A549 (cell line): ENCODE results near the gene ATP9B. TPM values are rescaled to one million over a fixed set of nuclear protein-coding genes. Genes with fewer than 3 reads are reported as not detected.

Experiments used
- ATAC-seq, 2 experiments: fragments of 200-7000 bp in 1 of 2; fragments of >200 bp in 1 of 2; cut with Nextera tagmentation in 1 of 2; cut with Tn5 transposase in 1 of 2; 3 replicates each; pipeline versions ENCODE4 v1.8.0 to v1.9.1; 2018 to 2020; ENCODE audit warnings: mild to moderate bottlenecking in 1 of 2, moderate library complexity in 1 of 2
- CTCF ChIA-PET: fragments of 300-600 bp; sonication (Branson Sonifier 250); formaldehyde crosslinking; extraction: SDS; loops from one replicate; lab custom pipeline; 2021; ENCODE audit warnings: antibody characterized with exemption, inconsistent platforms; lab: Yijun Ruan, JAX
- POLR2A ChIA-PET: fragments of 350-600 bp; formaldehyde crosslinking; extraction: SDS; loops from one replicate; lab custom pipeline; 2021; ENCODE audit warnings: antibody characterized with exemption, inconsistent platforms; lab: Yijun Ruan, JAX
- DNase-seq, 2 experiments: peaks; one replicate each; pipeline versions ENCODE4 v3.0.0 to v3.0.0-alpha.2; 2011 to 2016; ENCODE audit warnings: low read depth in 1 of 2, low spot score in 1 of 2
- FAIRE-seq: peaks from 2 replicates; lab custom pipeline; 2011; peaks lifted over from hg19 to GRCh38; lab: Jason Lieb, UNC
- H3K27ac ChIP-seq, 2 experiments: fragments of >200 bp; sonication (Bioruptor Twin); formaldehyde crosslinking; 3 replicates each; pipeline ENCODE4 v1.5.1; 2016 to 2017
- H3K4me1 ChIP-seq: fragments of >200 bp; sonication (Bioruptor Twin); formaldehyde crosslinking; 3 replicates; pipeline ENCODE4 v1.6.1; 2016
- H3K4me2 ChIP-seq: fragments of >200 bp; sonication (Bioruptor Twin); formaldehyde crosslinking; 3 replicates; pipeline ENCODE4 v1.6.1; 2016
- H3K4me3 ChIP-seq: fragments of >200 bp; sonication (Bioruptor Twin); formaldehyde crosslinking; 3 replicates; pipeline ENCODE4 v1.5.1; 2016
- H3K9me3 ChIP-seq: fragments of >200 bp; sonication (Bioruptor Twin); formaldehyde crosslinking; 3 replicates; pipeline ENCODE4 v1.6.1; 2016
- BHLHE40 ChIP-seq: IDR thresholded peaks from 2 replicates; pipeline ENCODE4 v1.6.1; 2012; ENCODE audit warnings: low read depth, low read length, inconsistent platforms
- CEBPB ChIP-seq, 2 experiments: fragments of >200 bp in 1 of 2; sonication (Bioruptor Twin) in 1 of 2; formaldehyde crosslinking in 1 of 2; IDR thresholded peaks; 2 replicates each; pipeline ENCODE4 v1.6.1; 2012 to 2016
- CHD4 ChIP-seq: fragments of 200-600 bp; sonication (generic); IDR thresholded peaks from 2 replicates; pipeline ENCODE4 v1.6.1; 2016; ENCODE audit warnings: antibody characterized with exemption, mild to moderate bottlenecking, borderline replicate concordance
- EHMT2 ChIP-seq: fragments of 200-600 bp; sonication (generic); IDR thresholded peaks from 2 replicates; pipeline ENCODE4 v1.6.1; 2016; ENCODE audit warnings: antibody characterized with exemption, low read depth, mild to moderate bottlenecking, moderate library complexity
- ESRRA ChIP-seq: fragments of 150-350 bp; IDR thresholded peaks from 2 replicates; pipeline ENCODE4 v1.6.1; 2014; ENCODE audit warnings: mild to moderate bottlenecking, low read length, borderline replicate concordance
- FOSL2 ChIP-seq, 2 experiments: fragments of 450-650 bp in 1 of 2; fragments of >200 bp in 1 of 2; sonication (Bioruptor Twin) in 1 of 2; formaldehyde crosslinking; IDR thresholded peaks; 2 replicates each; pipeline versions ENCODE4 v1.5.0 to v1.6.1; 2016 to 2020; ENCODE audit warnings: mild to moderate bottlenecking in 1 of 2, moderate library complexity in 1 of 2
- FOXS1 ChIP-seq: fragments of 250-450 bp; sonication (Bioruptor Pico); IDR thresholded peaks from 2 replicates; pipeline ENCODE4 v1.5.0; 2020; ENCODE audit warnings: mild to moderate bottlenecking, moderate library complexity
- GATA3 ChIP-seq: IDR thresholded peaks from 2 replicates; pipeline ENCODE4 v1.6.1; 2012; ENCODE audit warnings: borderline replicate concordance
- HDAC2 ChIP-seq: fragments of 200-600 bp; sonication (generic); IDR thresholded peaks from 2 replicates; pipeline ENCODE4 v1.6.1; 2016
- MYC ChIP-seq: IDR thresholded peaks from 2 replicates; pipeline ENCODE4 v1.6.1; 2012; ENCODE audit warnings: mild to moderate bottlenecking, inconsistent platforms, low read length, improper control_type of control experiment, borderline replicate concordance
- RAD21 ChIP-seq, 2 experiments: fragments of >200 bp in 1 of 2; sonication (Bioruptor Twin) in 1 of 2; formaldehyde crosslinking in 1 of 2; IDR thresholded peaks in 1 of 2; conservative IDR thresholded peaks in 1 of 2; 2 replicates in 1 of 2; 3 replicates in 1 of 2; pipeline ENCODE4 v1.6.1; 2012 to 2018; ENCODE audit warnings: inconsistent platforms in 1 of 2
- SREBF2 ChIP-seq: fragments of 450-650 bp; IDR thresholded peaks from 2 replicates; pipeline ENCODE4 v1.6.1; 2014; ENCODE audit warnings: mild to moderate bottlenecking, moderate library complexity
- TP53 ChIP-seq: fragments of 250-450 bp; sonication (Bioruptor Pico); IDR thresholded peaks from 2 replicates; pipeline ENCODE4 v1.5.0; 2021; ENCODE audit warnings: mild to moderate bottlenecking, moderate library complexity
- ZFP36 ChIP-seq: fragments of 450-650 bp; IDR thresholded peaks from 2 replicates; pipeline ENCODE4 v1.6.1; 2014; ENCODE audit warnings: borderline replicate concordance; ENCODE audit not compliant: partially characterized antibody
- WGBS: methylation state at CpG from one replicate; pipeline ENCODE4 v1.1.6; 2017; ENCODE audit errors: missing lambda C conversion rate; 5-methylcytosine and 5-hydroxymethylcytosine counted together
- polyA plus RNA-seq, 4 experiments: library from polyadenylated mRNA; depleted of rRNA in 3 of 4; stranded (reverse); fragments of >200 nt; fragmentation: RNase III in 1 of 4; extraction: RNeasy Plus Mini Kit Qiagen cat#74134 plus additional on column Dnase treatment in 1 of 4; gene quantifications; 2 replicates in 3 of 4; 3 replicates in 1 of 4; pipeline ENCODE4 v1.2.3, GENCODE V29; 2011 to 2017
- TF ChIP-seq, protein P1 (sequence below): fragments of >200 bp; sonication (Bioruptor Twin); formaldehyde crosslinking; IDR thresholded peaks from 3 replicates; pipeline ENCODE4 v1.5.1; 2016
- TF ChIP-seq, protein P2 (sequence below): fragments of 150-350 bp; IDR thresholded peaks from 2 replicates; pipeline ENCODE4 v1.6.1; 2014; ENCODE audit warnings: low read depth, mild to moderate bottlenecking, low read length
- TF ChIP-seq, protein P3 (sequence below): IDR thresholded peaks from 2 replicates; pipeline ENCODE4 v1.6.1; 2012
- TF ChIP-seq, protein P4 (sequence below): fragments of 450-650 bp; IDR thresholded peaks from 2 replicates; pipeline ENCODE4 v1.6.1; 2014; ENCODE audit warnings: antibody characterized with exemption

The ATP9B gene
- polyA plus RNA-seq, 2 of the 4 experiments (the other 2 are of a cell fraction) = 22.6 to 35.7 TPM

DNA sequence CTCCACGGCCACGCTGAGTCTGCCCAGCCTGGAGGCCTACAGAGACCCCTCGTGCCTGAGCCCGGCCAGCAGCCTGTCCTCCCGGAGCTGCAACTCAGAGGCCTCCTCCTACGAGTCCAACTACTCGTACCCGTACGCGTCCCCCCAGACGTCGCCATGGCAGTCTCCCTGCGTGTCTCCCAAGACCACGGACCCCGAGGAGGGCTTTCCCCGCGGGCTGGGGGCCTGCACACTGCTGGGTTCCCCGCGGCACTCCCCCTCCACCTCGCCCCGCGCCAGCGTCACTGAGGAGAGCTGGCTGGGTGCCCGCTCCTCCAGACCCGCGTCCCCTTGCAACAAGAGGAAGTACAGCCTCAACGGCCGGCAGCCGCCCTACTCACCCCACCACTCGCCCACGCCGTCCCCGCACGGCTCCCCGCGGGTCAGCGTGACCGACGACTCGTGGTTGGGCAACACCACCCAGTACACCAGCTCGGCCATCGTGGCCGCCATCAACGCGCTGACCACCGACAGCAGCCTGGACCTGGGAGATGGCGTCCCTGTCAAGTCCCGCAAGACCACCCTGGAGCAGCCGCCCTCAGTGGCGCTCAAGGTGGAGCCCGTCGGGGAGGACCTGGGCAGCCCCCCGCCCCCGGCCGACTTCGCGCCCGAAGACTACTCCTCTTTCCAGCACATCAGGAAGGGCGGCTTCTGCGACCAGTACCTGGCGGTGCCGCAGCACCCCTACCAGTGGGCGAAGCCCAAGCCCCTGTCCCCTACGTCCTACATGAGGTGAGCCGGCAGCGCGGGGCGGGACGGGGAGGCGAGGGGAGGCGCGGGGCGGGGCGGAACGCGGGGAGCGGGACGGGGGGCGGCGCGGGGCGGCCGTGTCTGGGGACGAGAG lies 341.8 kb downstream of the ATP9B start:
- FAIRE-seq = no peak
- no peaks in the 10 kb centered on the region for H3K4me1 ChIP-seq
- no peak overlapping the region for H3K4me3 ChIP-seq
- WGBS = 92% methylated on average over 44 of the region's 84 CpGs
- ATAC-seq = no peak
- no peak overlapping the region for H3K27ac ChIP-seq
- CTCF ChIA-PET = no interaction called here
- H3K4me2 ChIP-seq = no peak overlapping the region
- TF ChIP-seq RAD21 (conservative IDR thresholded peaks at IDR 0.05 in 1 of 2, IDR thresholded peaks at IDR 0.05 in 1 of 2) (no peak), FOXS1 (CRISPR knock-in tag) (no peak), ESRRA (no peak), CHD4 (no peak), EHMT2 (no peak), SREBF2 (no peak), HDAC2 (no peak), BHLHE40 (no peak), MYC (no peak), TP53 (CRISPR knock-in tag) (no peak), ZFP36 (no peak)
- TF ChIP-seq, protein P1, sequence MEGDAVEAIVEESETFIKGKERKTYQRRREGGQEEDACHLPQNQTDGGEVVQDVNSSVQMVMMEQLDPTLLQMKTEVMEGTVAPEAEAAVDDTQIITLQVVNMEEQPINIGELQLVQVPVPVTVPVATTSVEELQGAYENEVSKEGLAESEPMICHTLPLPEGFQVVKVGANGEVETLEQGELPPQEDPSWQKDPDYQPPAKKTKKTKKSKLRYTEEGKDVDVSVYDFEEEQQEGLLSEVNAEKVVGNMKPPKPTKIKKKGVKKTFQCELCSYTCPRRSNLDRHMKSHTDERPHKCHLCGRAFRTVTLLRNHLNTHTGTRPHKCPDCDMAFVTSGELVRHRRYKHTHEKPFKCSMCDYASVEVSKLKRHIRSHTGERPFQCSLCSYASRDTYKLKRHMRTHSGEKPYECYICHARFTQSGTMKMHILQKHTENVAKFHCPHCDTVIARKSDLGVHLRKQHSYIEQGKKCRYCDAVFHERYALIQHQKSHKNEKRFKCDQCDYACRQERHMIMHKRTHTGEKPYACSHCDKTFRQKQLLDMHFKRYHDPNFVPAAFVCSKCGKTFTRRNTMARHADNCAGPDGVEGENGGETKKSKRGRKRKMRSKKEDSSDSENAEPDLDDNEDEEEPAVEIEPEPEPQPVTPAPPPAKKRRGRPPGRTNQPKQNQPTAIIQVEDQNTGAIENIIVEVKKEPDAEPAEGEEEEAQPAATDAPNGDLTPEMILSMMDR = no peak
- TF ChIP-seq, protein P2, sequence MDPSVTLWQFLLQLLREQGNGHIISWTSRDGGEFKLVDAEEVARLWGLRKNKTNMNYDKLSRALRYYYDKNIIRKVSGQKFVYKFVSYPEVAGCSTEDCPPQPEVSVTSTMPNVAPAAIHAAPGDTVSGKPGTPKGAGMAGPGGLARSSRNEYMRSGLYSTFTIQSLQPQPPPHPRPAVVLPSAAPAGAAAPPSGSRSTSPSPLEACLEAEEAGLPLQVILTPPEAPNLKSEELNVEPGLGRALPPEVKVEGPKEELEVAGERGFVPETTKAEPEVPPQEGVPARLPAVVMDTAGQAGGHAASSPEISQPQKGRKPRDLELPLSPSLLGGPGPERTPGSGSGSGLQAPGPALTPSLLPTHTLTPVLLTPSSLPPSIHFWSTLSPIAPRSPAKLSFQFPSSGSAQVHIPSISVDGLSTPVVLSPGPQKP = no peak
- TF ChIP-seq, protein P3, sequence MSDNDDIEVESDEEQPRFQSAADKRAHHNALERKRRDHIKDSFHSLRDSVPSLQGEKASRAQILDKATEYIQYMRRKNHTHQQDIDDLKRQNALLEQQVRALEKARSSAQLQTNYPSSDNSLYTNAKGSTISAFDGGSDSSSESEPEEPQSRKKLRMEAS = no peak
- TF ChIP-seq, all 56 proteins: peak for 0
- DNase-seq = no peak
- H3K9me3 ChIP-seq = no peaks in the 10 kb centered on the region
- POLR2A ChIA-PET = no interaction called here

DNA sequence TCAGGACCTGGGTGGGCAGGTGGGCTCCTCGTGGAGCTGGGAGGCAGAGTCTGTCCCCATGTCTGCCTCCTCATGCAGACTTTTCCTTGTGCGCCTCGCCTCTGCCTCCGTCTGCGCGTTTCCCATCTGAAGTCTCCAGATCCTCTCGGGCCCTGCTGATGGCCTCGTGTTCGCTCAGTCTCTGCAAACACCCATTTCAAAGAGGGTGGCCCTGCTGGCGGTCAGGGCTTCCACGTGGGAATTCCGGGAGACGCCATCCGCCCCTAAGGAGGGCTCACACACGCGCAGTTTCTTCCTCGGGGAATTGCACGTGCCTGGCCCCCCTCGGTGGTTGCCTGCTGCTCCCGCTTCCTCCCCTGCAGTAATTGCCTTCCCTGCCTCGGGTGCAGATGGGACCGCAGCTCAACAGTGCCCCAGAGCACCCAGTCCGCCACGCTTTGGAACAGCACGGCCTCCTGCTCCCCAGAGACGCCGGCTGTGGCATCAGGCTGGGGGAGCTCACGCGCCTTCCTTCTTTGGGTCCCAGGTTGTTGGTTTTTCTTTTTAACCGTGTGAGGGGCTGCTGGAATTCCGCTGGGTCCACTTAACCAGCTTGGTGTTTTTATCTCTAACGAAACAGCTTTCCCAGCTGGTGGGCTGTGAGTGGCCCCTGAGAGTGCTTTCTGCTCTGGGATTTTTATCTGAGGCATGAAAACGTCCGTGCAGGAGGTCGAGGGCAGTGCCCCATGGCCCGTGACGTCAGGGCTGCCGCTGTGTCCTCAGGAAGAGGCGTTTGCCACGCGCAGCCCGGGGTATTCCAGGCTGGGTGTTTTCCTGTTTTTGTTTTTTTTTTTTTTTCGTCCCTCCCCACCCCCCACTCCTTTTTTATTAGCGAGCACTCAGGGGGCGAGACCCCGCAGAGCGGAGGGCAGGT lies 342.7 kb downstream of the ATP9B start:
- Histone ChIP-seq H3K4me2 (no peak overlapping the region), H3K4me3 (no peak overlapping the region), H3K9me3 (no peaks in the 10 kb centered on the region), H3K27ac (no peak overlapping the region), H3K4me1 (no peaks in the 10 kb centered on the region)
- no peak for FAIRE-seq
- 86% methylated on average over 37 of the region's 47 CpGs for WGBS
- TF ChIP-seq, protein P4, sequence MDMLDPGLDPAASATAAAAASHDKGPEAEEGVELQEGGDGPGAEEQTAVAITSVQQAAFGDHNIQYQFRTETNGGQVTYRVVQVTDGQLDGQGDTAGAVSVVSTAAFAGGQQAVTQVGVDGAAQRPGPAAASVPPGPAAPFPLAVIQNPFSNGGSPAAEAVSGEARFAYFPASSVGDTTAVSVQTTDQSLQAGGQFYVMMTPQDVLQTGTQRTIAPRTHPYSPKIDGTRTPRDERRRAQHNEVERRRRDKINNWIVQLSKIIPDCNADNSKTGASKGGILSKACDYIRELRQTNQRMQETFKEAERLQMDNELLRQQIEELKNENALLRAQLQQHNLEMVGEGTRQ = no peak
- TF ChIP-seq MYC (no peak), GATA3 (no peak), FOSL2 (IDR thresholded peaks at IDR 0.05) (no peak), FOSL2 (CRISPR knock-in tag; IDR thresholded peaks at IDR 0.05) (no peak), CEBPB (IDR thresholded peaks at IDR 0.05) (no peak)
- POLR2A ChIA-PET = no interaction called here
- CTCF ChIA-PET = no interaction called here
- no peak for DNase-seq
- ATAC-seq = no peak
